ENCODE results near the gene SLC35B4.

GRCh38 chr7:134289423-134289822 is 27.3 kb downstream of the SLC35B4 start:
- TF ChIP-seq CTCF (IDR thresholded peaks at IDR 0.05; ENCODE audit: low read length), result no peak
- TF ChIP-seq EZH2 (IDR thresholded peaks at IDR 0.05; ENCODE audit: borderline replicate concordance, low read length), result no peak

Data from OCI-LY1 (cell line).